ENCODE results near the gene LRRC46. TPM values are rescaled to one million over a fixed set of nuclear protein-coding genes. Genes with fewer than 3 reads are reported as not detected.

The LRRC46 gene, protein sequence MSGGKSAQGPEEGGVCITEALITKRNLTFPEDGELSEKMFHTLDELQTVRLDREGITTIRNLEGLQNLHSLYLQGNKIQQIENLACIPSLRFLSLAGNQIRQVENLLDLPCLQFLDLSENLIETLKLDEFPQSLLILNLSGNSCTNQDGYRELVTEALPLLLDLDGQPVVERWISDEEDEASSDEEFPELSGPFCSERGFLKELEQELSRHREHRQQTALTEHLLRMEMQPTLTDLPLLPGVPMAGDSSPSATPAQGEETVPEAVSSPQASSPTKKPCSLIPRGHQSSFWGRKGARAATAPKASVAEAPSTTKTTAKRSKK
- total RNA-seq (10 to 100 TPM; 18.4 to 28.3 TPM), polyA plus RNA-seq (ENCODE audit: insufficient read depth, low read depth, low replicate concordance) (147 TPM)
- long read RNA-seq, donor 1, result 0 reads
- long read RNA-seq, donor 2, result 0 reads

DNA sequence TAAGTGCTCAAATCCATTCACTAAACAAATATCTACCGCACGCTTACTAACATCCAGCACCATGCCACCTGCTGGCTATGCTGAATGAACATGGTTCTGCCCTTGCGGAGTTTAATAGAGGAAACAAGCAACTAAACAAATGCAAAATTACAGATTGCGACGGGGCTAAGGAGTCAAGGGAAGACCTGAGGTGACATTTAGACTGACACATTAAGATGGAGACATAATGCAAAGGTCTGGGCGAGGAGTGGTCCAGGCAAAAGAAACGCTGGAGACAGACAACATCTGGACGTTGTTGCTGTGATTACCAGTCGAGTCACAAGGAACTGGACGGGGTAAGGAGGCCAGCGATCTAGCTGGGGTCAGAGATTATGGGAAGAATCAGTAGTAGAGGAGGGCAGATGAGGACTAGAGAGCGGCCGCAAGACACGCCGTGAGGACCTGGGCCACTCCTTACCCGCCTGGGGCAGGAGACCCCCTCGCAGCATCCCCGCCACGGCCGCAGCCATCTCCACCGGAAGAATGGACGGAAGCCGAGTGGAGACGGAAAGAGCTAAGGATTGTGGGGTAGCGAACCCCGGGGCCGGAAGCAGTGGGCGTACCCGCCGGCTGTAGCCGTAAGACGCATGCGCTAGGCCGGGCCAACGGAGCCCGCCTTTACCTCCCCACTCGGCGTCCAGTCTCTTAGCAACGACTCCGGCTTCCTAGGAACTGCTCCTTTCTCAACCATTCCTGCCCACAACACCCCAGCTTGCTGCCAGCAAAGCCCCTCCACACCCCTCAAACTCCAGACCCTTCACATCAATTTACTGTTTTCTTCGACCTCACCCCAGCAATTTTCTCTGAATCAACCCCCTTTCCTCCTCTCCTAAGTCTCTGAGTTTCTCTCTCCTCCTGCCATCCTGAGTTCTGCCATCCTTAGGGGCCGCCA, at the start of gene LRRC46, which contains the start of gene MRPL10:
Gene LRRC46, plus strand, starts transcription at position 668 of the 931 bp plus-strand sequence. CDS start 320 bp downstream, outside the sequence.
Gene MRPL10, minus strand, starts transcription at position 539 of the 931 bp plus-strand sequence. Its CDS starts 30 bp downstream, at position 509.
- intact Hi-C loops (cut with DNase I; ENCODE audit: low total_unique reads), result no loop called here
- 0% methylated on average over 42 of the region's 42 CpGs for WGBS, 2 donors
- Histone ChIP-seq H3K9me3 (no peaks in the 10 kb centered on the region), H3K36me3 (ENCODE audit: low read depth, missing control alignments) (no peaks in the 10 kb centered on the region), H3K27ac (peak within 1 kb of the TSS; percentile 14 to 54), H3K4me1 (peaks cover 13% of the 10 kb centered on the region), H3K27me3 (no peaks in the 10 kb centered on the region), H3K4me3 (peak within 1 kb of the TSS; percentile 67 to 78)
- DNase-seq, result peak; percentile 96
- TF ChIP-seq, protein P1, sequence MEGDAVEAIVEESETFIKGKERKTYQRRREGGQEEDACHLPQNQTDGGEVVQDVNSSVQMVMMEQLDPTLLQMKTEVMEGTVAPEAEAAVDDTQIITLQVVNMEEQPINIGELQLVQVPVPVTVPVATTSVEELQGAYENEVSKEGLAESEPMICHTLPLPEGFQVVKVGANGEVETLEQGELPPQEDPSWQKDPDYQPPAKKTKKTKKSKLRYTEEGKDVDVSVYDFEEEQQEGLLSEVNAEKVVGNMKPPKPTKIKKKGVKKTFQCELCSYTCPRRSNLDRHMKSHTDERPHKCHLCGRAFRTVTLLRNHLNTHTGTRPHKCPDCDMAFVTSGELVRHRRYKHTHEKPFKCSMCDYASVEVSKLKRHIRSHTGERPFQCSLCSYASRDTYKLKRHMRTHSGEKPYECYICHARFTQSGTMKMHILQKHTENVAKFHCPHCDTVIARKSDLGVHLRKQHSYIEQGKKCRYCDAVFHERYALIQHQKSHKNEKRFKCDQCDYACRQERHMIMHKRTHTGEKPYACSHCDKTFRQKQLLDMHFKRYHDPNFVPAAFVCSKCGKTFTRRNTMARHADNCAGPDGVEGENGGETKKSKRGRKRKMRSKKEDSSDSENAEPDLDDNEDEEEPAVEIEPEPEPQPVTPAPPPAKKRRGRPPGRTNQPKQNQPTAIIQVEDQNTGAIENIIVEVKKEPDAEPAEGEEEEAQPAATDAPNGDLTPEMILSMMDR (IDR thresholded peaks at IDR 0.05), result peak in 1 of 3 experiments; percentile 9
- no peak for TF ChIP-seq POLR2A (IDR thresholded peaks at IDR 0.05)

DNA sequence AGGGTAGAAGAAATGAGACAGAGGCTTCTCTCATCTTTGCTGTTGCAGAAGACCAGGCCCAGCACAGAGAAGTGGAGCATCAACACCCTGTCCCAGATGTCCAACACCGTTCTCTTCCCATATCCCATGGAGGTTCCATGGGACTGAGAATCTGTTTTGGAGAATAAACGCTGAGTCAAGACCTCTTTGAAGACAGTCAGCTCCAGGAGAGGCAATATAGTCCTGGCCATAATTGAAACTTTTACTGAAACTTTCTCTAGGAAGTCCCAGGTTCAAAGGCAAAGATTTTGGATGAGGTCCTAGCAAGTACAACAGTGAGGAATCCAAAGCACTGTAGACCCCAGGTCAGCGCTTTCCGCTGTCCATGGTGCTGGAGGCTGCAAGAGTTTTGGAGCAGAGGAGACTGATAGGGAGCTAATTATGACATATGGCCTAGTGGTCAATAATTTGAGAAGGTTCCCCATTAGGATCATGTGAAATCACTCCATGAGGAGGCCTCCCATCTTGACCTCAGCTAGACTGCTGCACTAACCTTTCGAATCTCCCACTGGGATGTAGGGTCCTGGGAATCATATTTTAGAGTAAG, 45.8 kb upstream of the LRRC46 start:
- 54 to 57% methylated on average over 5 of the region's 5 CpGs for WGBS, 2 donors
- Histone ChIP-seq H3K4me3 (no peak overlapping the region), H3K27me3 (no peaks in the 10 kb centered on the region), H3K9me3 (no peaks in the 10 kb centered on the region), H3K36me3 (ENCODE audit: low read depth, missing control alignments) (no peaks in the 10 kb centered on the region), H3K4me1 (no peaks in the 10 kb centered on the region), H3K27ac (no peak overlapping the region)
- TF ChIP-seq, protein P1 (IDR thresholded peaks at IDR 0.05), result no peak
- intact Hi-C loops (cut with DNase I; ENCODE audit: low total_unique reads), result no loop called here
- no peak for DNase-seq

DNA sequence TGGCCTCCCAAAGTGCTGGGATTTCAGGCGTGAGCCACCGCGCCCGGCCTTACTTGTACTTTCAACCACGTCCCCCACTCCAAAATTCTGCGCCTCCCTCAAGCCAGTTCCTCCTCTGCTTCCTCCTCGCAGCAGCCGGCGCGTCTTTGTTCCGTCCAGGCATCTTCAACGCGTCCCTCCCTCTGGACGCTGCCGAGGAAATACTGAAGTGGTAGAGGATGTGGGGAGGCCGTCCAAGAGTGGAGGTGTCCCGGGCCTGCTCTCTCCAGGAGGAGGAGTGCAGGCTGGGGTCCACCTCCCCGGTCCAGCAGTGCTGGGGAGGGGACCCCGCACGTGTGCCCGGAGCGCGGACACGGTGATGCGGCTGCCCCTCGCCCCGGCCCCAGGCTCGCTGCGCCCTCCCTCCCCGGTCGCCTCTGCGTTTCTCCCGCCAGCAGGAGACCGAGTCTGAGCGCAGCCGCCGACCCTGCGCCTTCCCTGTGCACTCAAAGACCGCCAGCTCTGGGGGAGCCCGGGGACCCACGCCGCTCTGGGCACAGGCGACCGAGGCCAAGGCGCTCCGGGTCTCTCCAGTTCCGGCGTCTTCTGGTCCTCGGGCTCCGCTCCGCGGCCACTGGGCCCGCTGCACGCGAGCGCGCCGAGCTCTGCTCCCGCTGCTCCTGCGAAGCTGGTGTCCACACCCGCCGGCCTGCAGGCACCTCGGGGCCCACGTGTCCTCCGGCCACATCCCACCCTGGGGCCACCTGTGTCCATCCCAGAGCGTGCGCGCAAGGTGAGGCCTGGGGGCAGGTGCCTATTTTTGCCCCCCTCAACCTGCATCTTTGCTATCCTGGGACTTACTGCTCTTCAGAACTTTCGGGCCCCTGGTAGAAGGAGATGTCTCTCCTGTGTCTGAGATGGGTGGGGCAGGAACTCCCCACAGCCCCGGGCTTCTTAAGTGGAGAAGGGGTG, 41.6 kb upstream of the LRRC46 start:
- no peaks in the 10 kb centered on the region for H3K27me3 ChIP-seq
- H3K27ac ChIP-seq, result no peak overlapping the region

More for the DNA sequence above, 41.6 kb upstream of the LRRC46 start:
- H3K4me1 ChIP-seq, result no peaks in the 10 kb centered on the region
- TF ChIP-seq POLR2A (IDR thresholded peaks at IDR 0.05), result no peak
- TF ChIP-seq, protein P1 (IDR thresholded peaks at IDR 0.05), result peak in 2 of 3 experiments; percentile 21 to 38
- no peaks in the 10 kb centered on the region for H3K36me3 ChIP-seq (ENCODE audit: low read depth, missing control alignments)
- DNase-seq, result peak; percentile 66
- no peaks in the 10 kb centered on the region for H3K9me3 ChIP-seq
- 1 to 3% methylated on average over 21 to 55 of the region's 70 CpGs for WGBS, 2 donors
- peak overlapping the region; percentile 43 to 48 for H3K4me3 ChIP-seq
- intact Hi-C loops (cut with DNase I; ENCODE audit: low total_unique reads), result no loop called here
